BJ (cell line): ENCODE data around the gene HEG1. TPM values are rescaled to one million over a fixed set of nuclear protein-coding genes. Genes with fewer than 3 reads are reported as not detected.

Source experiments
- CTCF ChIA-PET: fragments of 350-600 bp; formaldehyde crosslinking; extraction: SDS; loops from one replicate; lab custom pipeline; 2021; ENCODE audit warnings: antibody characterized with exemption, inconsistent platforms; lab: Yijun Ruan, JAX
- POLR2A ChIA-PET: fragments of 300-600 bp; sonication (Branson Sonifier 250); formaldehyde crosslinking; extraction: SDS; loops from one replicate; lab custom pipeline; 2021; ENCODE audit warnings: antibody characterized with exemption; lab: Charles Lee
- DNase-seq: peaks from one replicate; pipeline ENCODE4 v3.0.0-alpha.2; 2011; ENCODE audit warnings: low read depth
- H3K27me3 ChIP-seq: 2 replicates; pipeline ENCODE4 v1.6.0; 2011; ENCODE audit warnings: low read length; ENCODE audit not compliant: control insufficient read depth, insufficient read depth
- H3K36me3 ChIP-seq: 2 replicates; pipeline ENCODE4 v1.5.1; 2011; ENCODE audit warnings: low read length; ENCODE audit not compliant: control insufficient read depth, insufficient read depth
- H3K4me3 ChIP-seq: 2 replicates; pipeline ENCODE4 v1.5.1; 2011; ENCODE audit warnings: low read depth, mild to moderate bottlenecking, control low read depth, low read length
- CTCF ChIP-seq: IDR thresholded peaks from 2 replicates; pipeline ENCODE4 v1.5.1; 2011; ENCODE audit warnings: low read depth, mild to moderate bottlenecking, control low read depth, inconsistent platforms, low read length, moderate library complexity; ENCODE audit not compliant: insufficient read depth
- polyA plus RNA-seq: library from polyadenylated mRNA; depleted of rRNA; stranded (reverse); fragments of >200 nt; gene quantifications from 2 replicates; pipeline ENCODE4 v1.2.3, GENCODE V29; 2011

Gene HEG1
- polyA plus RNA-seq, 1 experiment, result 94.7 TPM

GRCh38 chr3:125043599-125044151, 12.1 kb downstream of the HEG1 start:
- no peak for DNase-seq
- POLR2A ChIA-PET, result no interaction called here
- CTCF ChIA-PET, result interaction anchor here (0.9 kb wide), 1 partner anchor 120 kb away, joined by 3 read pairs; no protein-coding TSS in a partner anchor

GRCh38 chr3:125042725-125043406, 12.9 kb downstream of the HEG1 start:
- Histone ChIP-seq H3K4me3 (no peak overlapping the region), H3K27me3 (no peaks in the 10 kb centered on the region), H3K36me3 (peaks cover 17% of the 10 kb centered on the region)
- DNase-seq, result no peak
- ChIA-PET POLR2A (interaction anchor here (0.6 kb wide), 1 partner anchor 34 kb away, joined by 3 read pairs; no protein-coding TSS in a partner anchor), CTCF (interaction anchor here (0.7 kb wide), 1 partner anchor 118 kb away, joined by 4 read pairs; no protein-coding TSS in a partner anchor)
- no peak for TF ChIP-seq CTCF

More at GRCh38 chr3:125043599-125044151, 12.1 kb downstream of the HEG1 start:
- no peak for TF ChIP-seq CTCF
- no peak overlapping the region for H3K4me3 ChIP-seq
- H3K36me3 ChIP-seq, result peaks cover 18% of the 10 kb centered on the region
- no peaks in the 10 kb centered on the region for H3K27me3 ChIP-seq

- ChIA-PET POLR2A (interaction anchor here (0.8 kb wide), 1 partner anchor 8 kb away, joined by 3 read pairs; no protein-coding TSS in a partner anchor), CTCF (interaction anchor here (1.6 kb wide), 1 partner anchor 13 kb away, joined by 3 read pairs; no protein-coding TSS in a partner anchor)
- no peak overlapping the region for H3K4me3 ChIP-seq
- TF ChIP-seq CTCF, result no peak
- DNase-seq, result no peak
- H3K27me3 ChIP-seq, result no peaks in the 10 kb centered on the region
- H3K36me3 ChIP-seq, result peaks cover 6% of the 10 kb centered on the region
Observed at GRCh38 chr3:125039131-125040100, 16.4 kb downstream of the HEG1 start.

- ChIA-PET CTCF (interaction anchor here (0.7 to 1.4 kb wide), 3 partner anchors 10 to 79 kb away, joined by 3 to 7 read pairs (median 6); no protein-coding TSS in a partner anchor), POLR2A (no interaction called here)
- no peak for DNase-seq
- no peak overlapping the region for H3K4me3 ChIP-seq
- H3K27me3 ChIP-seq, result no peaks in the 10 kb centered on the region
- no peak for TF ChIP-seq CTCF
- H3K36me3 ChIP-seq, result peaks cover 3% of the 10 kb centered on the region
Observed at GRCh38 chr3:125037498-125038150, 18.2 kb downstream of the HEG1 start.
